PFSK-1 (cell line): ENCODE data around the gene TENT5D.

ENCODE experiments used
- TAF1 ChIP-seq: IDR thresholded peaks from 2 replicates; pipeline ENCODE4 v1.6.1; 2012; ENCODE audit warnings: low read length, control low read depth, borderline replicate concordance; ENCODE audit not compliant: insufficient read depth
- TF ChIP-seq, protein P1 (sequence below), 2 experiments: IDR thresholded peaks; 2 replicates each; pipeline versions ENCODE4 v1.6.1 to v1.8.0; 2011 to 2012; ENCODE audit warnings: low read depth in 2 of 2, low read length in 2 of 2, control low read depth in 1 of 2, inconsistent platforms in 1 of 2, mild to moderate bottlenecking in 1 of 2, moderate library complexity in 1 of 2; ENCODE audit not compliant: insufficient read depth in 1 of 2

DNA sequence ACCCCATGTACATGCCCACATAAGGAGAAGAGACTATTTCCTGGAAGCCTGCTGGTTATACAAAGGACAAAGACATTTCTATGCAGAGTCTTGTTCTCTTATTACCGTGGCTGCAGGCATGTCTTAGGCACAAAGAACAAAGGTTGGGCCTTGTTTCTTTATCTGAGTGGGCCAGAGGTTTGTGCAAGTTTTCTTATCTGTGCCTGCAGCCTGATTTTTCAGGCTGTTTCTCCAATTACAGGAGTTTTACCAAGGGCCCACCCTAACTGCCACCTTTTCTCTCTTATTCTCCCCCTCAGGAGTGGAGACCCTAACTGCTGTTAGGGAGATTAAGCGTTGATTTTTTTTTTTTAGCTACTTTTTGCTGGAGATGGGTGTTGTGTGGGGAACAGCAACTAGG lies 3.5 kb downstream of the TENT5D start:
- no peak for TF ChIP-seq TAF1
- TF ChIP-seq, protein P1, sequence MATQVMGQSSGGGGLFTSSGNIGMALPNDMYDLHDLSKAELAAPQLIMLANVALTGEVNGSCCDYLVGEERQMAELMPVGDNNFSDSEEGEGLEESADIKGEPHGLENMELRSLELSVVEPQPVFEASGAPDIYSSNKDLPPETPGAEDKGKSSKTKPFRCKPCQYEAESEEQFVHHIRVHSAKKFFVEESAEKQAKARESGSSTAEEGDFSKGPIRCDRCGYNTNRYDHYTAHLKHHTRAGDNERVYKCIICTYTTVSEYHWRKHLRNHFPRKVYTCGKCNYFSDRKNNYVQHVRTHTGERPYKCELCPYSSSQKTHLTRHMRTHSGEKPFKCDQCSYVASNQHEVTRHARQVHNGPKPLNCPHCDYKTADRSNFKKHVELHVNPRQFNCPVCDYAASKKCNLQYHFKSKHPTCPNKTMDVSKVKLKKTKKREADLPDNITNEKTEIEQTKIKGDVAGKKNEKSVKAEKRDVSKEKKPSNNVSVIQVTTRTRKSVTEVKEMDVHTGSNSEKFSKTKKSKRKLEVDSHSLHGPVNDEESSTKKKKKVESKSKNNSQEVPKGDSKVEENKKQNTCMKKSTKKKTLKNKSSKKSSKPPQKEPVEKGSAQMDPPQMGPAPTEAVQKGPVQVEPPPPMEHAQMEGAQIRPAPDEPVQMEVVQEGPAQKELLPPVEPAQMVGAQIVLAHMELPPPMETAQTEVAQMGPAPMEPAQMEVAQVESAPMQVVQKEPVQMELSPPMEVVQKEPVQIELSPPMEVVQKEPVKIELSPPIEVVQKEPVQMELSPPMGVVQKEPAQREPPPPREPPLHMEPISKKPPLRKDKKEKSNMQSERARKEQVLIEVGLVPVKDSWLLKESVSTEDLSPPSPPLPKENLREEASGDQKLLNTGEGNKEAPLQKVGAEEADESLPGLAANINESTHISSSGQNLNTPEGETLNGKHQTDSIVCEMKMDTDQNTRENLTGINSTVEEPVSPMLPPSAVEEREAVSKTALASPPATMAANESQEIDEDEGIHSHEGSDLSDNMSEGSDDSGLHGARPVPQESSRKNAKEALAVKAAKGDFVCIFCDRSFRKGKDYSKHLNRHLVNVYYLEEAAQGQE (IDR thresholded peaks at IDR 0.05; ENCODE audit: insufficient read depth in 1 of 2, low read depth in 2 of 2, low read length in 2 of 2), result no peak
